ENCODE data around the gene EXOC3L2. TPM values are rescaled to one million over a fixed set of nuclear protein-coding genes. Genes with fewer than 3 reads are reported as not detected.

EXOC3L2 gene
- total RNA-seq, 1 donor from 2014 or later: 1.8 TPM

- DNase-seq: no peak
- intact Hi-C loops (cut with micrococcal nuclease): no loop called here
- H3K9me3 ChIP-seq (replicated peaks): no peaks in the 10 kb centered on the region
- H3K4me1 ChIP-seq: peaks cover 35% of the 10 kb centered on the region
- H3K27me3 ChIP-seq (ENCODE audit: low read depth): peaks cover 49% of the 10 kb centered on the region
- H3K4me3 ChIP-seq: no peak overlapping the region
- no peaks in the 10 kb centered on the region for H3K36me3 ChIP-seq
- H3K27ac ChIP-seq (replicated peaks): no peak overlapping the region
- TF ChIP-seq CTCF (IDR thresholded peaks at IDR 0.05; ENCODE audit: borderline replicate concordance): no peak
Measured at GRCh38 chr19:45162608-45163143, 82.5 kb downstream of the EXOC3L2 start.

Other genes starting within 250 kb of the EXOC3L2 start
- gene RELB, start 243.9 kb downstream of the EXOC3L2 start, total RNA-seq: 4.0 TPM
- 31.3 TPM for gene CLASRP, start 206.4 kb downstream of the EXOC3L2 start, total RNA-seq
- gene ZNF296, start 168.9 kb downstream of the EXOC3L2 start, total RNA-seq: not detected
- gene GEMIN7, start 166.1 kb downstream of the EXOC3L2 start, total RNA-seq: 15.9 TPM
- 15.9 TPM for gene PPP1R37, start 152.2 kb downstream of the EXOC3L2 start, total RNA-seq
- gene NKPD1, start 84.4 kb downstream of the EXOC3L2 start, total RNA-seq: 0.05 TPM
- 15.8 TPM for gene TRAPPC6A, start 67.2 kb downstream of the EXOC3L2 start, total RNA-seq
- 3.5 TPM for gene BLOC1S3, start 66.6 kb downstream of the EXOC3L2 start, total RNA-seq
- 26.5 TPM for gene MARK4, start 5.9 kb upstream of the EXOC3L2 start, total RNA-seq
- gene CKM, start 77.5 kb upstream of the EXOC3L2 start, total RNA-seq: 3,974 TPM
- gene KLC3, start 95.3 kb upstream of the EXOC3L2 start, total RNA-seq: not detected
- 11.4 TPM for gene ERCC2, start 125.2 kb upstream of the EXOC3L2 start, total RNA-seq
- gene PPP1R13L, start 159.7 kb upstream of the EXOC3L2 start, total RNA-seq: 207 TPM
- 5.2 TPM for gene POLR1G, start 161.2 kb upstream of the EXOC3L2 start, total RNA-seq
- 108 TPM for gene ERCC1, start 178.5 kb upstream of the EXOC3L2 start, total RNA-seq
- 0.33 TPM for gene FOSB, start 222.6 kb upstream of the EXOC3L2 start, total RNA-seq

Data from left ventricle myocardium inferior (tissue), 1 donor.